Gastroesophageal sphincter (tissue), 3 donors: ENCODE data around the gene NISCH.

Experiments used
- CTCF ChIP-seq, 4 experiments: fragments of 200-600 bp in 2 of 4; fragments of 450-650 bp in 2 of 4; sonication (generic) in 1 of 4; IDR thresholded peaks; one replicate each; pipeline ENCODE4 v1.5.1; 2017 to 2019; ENCODE audit warnings: antibody characterized with exemption in 4 of 4, mild to moderate bottlenecking in 2 of 4, moderate library complexity in 2 of 4
- POLR2A ChIP-seq, 2 donors: fragments of 450-650 bp; IDR thresholded peaks; one replicate each; pipeline ENCODE4 v1.6.1; 2017; ENCODE audit warnings: antibody characterized with exemption in 2 of 2, mild to moderate bottlenecking in 2 of 2, moderate library complexity in 1 of 2

- TF ChIP-seq CTCF (IDR thresholded peaks at IDR 0.05) (no peak), POLR2A (IDR thresholded peaks at IDR 0.05) (no peak)
These were observed 47.5 kb downstream of the NISCH start for GRCh38 chr3:52502808-52503350.
